ENCODE results near the gene GALNT6.

DNA sequence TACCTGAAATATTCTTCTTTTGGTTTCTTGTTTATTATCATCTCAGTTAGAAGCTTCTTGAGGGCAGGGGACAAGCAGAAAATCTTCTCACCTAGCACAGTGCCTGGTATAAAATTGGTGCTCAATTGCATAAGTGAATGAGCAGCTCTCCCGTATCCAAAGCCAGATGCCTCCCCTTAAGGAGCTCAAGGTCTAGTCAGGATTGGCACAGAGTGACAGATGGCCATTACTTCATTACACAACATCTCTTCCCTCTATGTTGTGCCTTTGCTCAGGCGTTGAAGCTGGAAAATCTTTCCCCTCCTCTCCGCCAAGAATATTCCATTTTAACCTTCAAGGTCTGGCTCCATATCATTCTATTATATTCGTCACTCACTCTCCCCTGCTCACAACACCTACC is 37.0 kb upstream of the GALNT6 start:
- TF ChIP-seq CTCF (conservative IDR thresholded peaks at IDR 0.05): no peak
- no peak for TF ChIP-seq EZH2 (IDR thresholded peaks at IDR 0.05; ENCODE audit: low read depth)

Measured in PC-9 (cell line).